Natural killer cell (primary cell): ENCODE measurements around the gene KIDINS220. TPM values are rescaled to one million over a fixed set of nuclear protein-coding genes. Genes with fewer than 3 reads are reported as not detected.

Experiments
- ATAC-seq, 3 donors: fragments of 150-1000 bp in 2 of 3; fragments of 200-7000 bp in 1 of 3; cut with Tn5 transposase; 1 replicate in 1 of 3; 2 replicates in 2 of 3; pipeline ENCODE4 v1.10.0; 2021; ENCODE audit warnings: mild to moderate bottlenecking in 2 of 3, moderate library complexity in 2 of 3
- DNase-seq, 2 donors: peaks; one replicate each; pipeline versions ENCODE4 v3.0.0 to v3.0.0-alpha.2; 2013 to 2021; ENCODE audit warnings: mixed read lengths in 1 of 2
- H3K27ac ChIP-seq: one replicate; pipeline ENCODE4 v1.5.1; 2013; ENCODE audit warnings: mild to moderate bottlenecking, low read length
- H3K27me3 ChIP-seq: one replicate; pipeline ENCODE4 v1.6.1; 2013; ENCODE audit warnings: low read length; ENCODE audit not compliant: control insufficient read depth, insufficient read depth
- H3K36me3 ChIP-seq: one replicate; pipeline ENCODE4 v1.6.1; 2013; ENCODE audit warnings: low read length; ENCODE audit not compliant: control insufficient read depth, insufficient read depth
- H3K4me1 ChIP-seq: one replicate; pipeline ENCODE4 v1.6.1; 2013; ENCODE audit warnings: low read length; ENCODE audit not compliant: control insufficient read depth, insufficient read depth
- H3K4me3 ChIP-seq: one replicate; pipeline ENCODE4 v1.5.1; 2013; ENCODE audit warnings: low read length
- H3K9me3 ChIP-seq: one replicate; pipeline ENCODE4 v1.6.1; 2013; ENCODE audit warnings: low read length; ENCODE audit not compliant: control insufficient read depth, insufficient read depth
- H3K27ac Mint-ChIP-seq, 2 donors: one replicate each; pipeline ENCODE4 v1.8.0; 2022; ENCODE audit warnings: mild to moderate bottlenecking in 2 of 2, mixed read lengths in 2 of 2, moderate library complexity in 1 of 2
- H3K27me3 Mint-ChIP-seq, 2 donors: one replicate each; pipeline ENCODE4 v1.8.0; 2022; ENCODE audit warnings: low read depth in 2 of 2, mixed read lengths in 2 of 2
- H3K36me3 Mint-ChIP-seq: one replicate; pipeline ENCODE4 v1.8.0; 2022; ENCODE audit warnings: mixed read lengths
- H3K4me1 Mint-ChIP-seq, 2 donors: one replicate each; pipeline ENCODE4 v1.8.0; 2022; ENCODE audit warnings: mixed read lengths in 2 of 2
- H3K4me3 Mint-ChIP-seq: one replicate; pipeline ENCODE4 v1.8.0; 2022; ENCODE audit warnings: mild to moderate bottlenecking, moderate library complexity, mixed read lengths
- H3K9me3 Mint-ChIP-seq, 2 donors: one replicate each; pipeline ENCODE4 v1.8.0; 2022; ENCODE audit warnings: mixed read lengths in 2 of 2
- WGBS: methylation state at CpG from one replicate; pipeline ENCODE4 v1.1.7; 2013; ENCODE audit warnings: missing lambda C conversion rate; ENCODE audit not compliant: insufficient coverage; 5-methylcytosine and 5-hydroxymethylcytosine counted together
- intact Hi-C: fragments of 100-400 bp; cut with micrococcal nuclease; formaldehyde crosslinking; loops from one replicate; pipeline ENCODE4 v1.14.2; 2022
- total RNA-seq, 4 donors: library from RNA; stranded (reverse); fragments of 120-200 nt in 1 of 4; gene quantifications; one replicate each; pipeline versions ENCODE4 v1.2.3 to v1.2.4, GENCODE V29; 2013 to 2022
- TF ChIP-seq, protein P1 (sequence below): fragments of 200-600 bp; IDR thresholded peaks from one replicate; pipeline ENCODE4 v1.8.0; 2022; ENCODE audit warnings: antibody characterized with exemption

The KIDINS220 gene
- total RNA-seq, 3 donors from 2014 or later (not counting 1 experiment from before 2014, with no cell fraction given) = 54.1 to 84.2 (median 71.5) TPM

DNA sequence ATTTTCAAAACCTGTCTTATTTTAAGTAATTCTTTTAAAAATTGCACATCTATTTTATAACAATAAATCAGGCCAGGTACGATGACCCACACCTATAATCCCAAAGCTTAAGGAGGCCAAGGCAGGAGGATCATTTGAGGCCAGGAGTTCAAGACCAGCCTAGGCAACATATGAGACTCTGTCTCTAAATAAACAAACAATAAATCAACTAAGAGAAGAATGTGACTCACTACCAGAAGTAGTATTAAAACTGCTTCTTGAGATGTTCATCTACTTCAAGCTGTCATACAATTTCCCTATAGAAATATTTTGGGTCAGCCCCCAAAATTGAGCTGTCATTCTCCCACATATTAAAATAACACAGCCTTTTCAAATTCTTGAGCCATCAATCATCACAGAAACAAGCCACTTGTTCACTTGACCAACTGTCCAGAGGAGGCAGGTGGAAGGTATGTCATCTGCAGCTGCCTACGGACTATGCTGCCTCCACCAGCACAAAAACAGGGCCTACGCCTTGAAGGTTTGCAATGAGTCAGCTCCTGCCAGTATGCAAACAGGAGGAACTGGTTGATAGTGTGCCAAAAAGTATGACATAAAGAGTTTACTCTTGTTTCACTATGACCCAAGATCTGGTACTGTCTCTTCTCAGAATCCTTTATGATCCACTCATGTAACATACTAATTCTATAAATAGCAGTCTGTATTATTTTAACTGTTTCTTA lies 33.6 kb downstream of the KIDINS220 start:
- Histone ChIP-seq H3K36me3 (peaks cover 64% of the 10 kb centered on the region), H3K4me1 (no peaks in the 10 kb centered on the region), H3K4me3 (no peak overlapping the region), H3K9me3 (no peaks in the 10 kb centered on the region), H3K27me3 (no peaks in the 10 kb centered on the region), H3K27ac (no peak overlapping the region)
- Mint-ChIP-seq H3K36me3 (peaks cover 18% of the 10 kb centered on the region), H3K27me3 (no peaks in the 10 kb centered on the region), H3K4me3 (no peak overlapping the region), H3K27ac (no peak overlapping the region), H3K9me3 (no peaks in the 10 kb centered on the region), H3K4me1 (no peaks in the 10 kb centered on the region)
- TF ChIP-seq, protein P1, sequence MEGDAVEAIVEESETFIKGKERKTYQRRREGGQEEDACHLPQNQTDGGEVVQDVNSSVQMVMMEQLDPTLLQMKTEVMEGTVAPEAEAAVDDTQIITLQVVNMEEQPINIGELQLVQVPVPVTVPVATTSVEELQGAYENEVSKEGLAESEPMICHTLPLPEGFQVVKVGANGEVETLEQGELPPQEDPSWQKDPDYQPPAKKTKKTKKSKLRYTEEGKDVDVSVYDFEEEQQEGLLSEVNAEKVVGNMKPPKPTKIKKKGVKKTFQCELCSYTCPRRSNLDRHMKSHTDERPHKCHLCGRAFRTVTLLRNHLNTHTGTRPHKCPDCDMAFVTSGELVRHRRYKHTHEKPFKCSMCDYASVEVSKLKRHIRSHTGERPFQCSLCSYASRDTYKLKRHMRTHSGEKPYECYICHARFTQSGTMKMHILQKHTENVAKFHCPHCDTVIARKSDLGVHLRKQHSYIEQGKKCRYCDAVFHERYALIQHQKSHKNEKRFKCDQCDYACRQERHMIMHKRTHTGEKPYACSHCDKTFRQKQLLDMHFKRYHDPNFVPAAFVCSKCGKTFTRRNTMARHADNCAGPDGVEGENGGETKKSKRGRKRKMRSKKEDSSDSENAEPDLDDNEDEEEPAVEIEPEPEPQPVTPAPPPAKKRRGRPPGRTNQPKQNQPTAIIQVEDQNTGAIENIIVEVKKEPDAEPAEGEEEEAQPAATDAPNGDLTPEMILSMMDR = no peak
- ATAC-seq (no peak), DNase-seq (no peak)
- WGBS = 86% methylated on average over 3 of the region's 3 CpGs
- intact Hi-C loops = no loop called here

DNA sequence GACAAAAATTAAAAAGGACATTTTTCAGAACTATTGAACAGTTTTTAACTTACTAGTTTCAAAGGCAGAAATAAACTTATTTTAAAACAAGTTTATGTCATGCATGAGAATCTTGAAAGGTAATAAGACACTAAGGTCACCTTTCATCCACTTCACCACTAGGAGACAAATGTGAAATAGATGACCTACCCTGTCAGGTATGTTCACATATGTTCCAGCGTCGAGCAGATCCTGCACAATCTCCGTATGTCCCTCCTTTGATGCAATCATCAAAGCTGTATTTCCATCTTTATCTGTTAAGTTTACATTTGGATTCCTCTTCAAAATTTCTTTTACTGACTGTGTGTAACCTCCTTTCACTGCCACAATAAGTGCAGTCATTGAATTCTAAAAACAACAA lies 34.7 kb downstream of the KIDINS220 start:
- peaks cover 63% of the 10 kb centered on the region for H3K36me3 ChIP-seq
- H3K4me1 ChIP-seq = no peaks in the 10 kb centered on the region
- intact Hi-C loops = no loop called here
- H3K27ac ChIP-seq = no peak overlapping the region
- WGBS = 98% methylated on average over 3 of the region's 3 CpGs
- no peak for DNase-seq
- Mint-ChIP-seq H3K4me3 (no peak overlapping the region), H3K36me3 (peaks cover 18% of the 10 kb centered on the region), H3K9me3 (no peaks in the 10 kb centered on the region), H3K4me1 (no peaks in the 10 kb centered on the region), H3K27me3 (no peaks in the 10 kb centered on the region), H3K27ac (no peak overlapping the region)
- no peaks in the 10 kb centered on the region for H3K9me3 ChIP-seq
- no peak overlapping the region for H3K4me3 ChIP-seq
- ATAC-seq = no peak
- no peaks in the 10 kb centered on the region for H3K27me3 ChIP-seq
- TF ChIP-seq, protein P1 = no peak

DNA sequence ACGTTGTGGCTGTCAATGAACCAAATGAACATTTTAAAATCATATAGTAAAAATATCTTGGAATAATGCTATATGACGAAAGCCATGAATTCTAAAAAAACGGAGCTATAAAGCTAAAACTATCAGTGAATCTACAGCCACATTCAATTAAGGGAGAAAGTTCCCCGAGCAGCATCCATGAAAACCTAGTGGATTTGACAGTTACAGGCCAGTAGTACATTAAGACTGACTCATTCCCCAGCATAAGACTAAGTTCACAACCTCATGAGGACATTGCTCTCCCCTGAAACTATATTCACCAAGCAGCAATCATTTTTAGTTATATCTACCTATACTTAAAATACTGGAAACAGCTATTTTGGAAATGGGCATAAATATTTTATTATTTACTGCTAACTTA lies 36.6 kb downstream of the KIDINS220 start:
- DNase-seq (no peak), ATAC-seq (no peak)
- H3K27me3 ChIP-seq = no peaks in the 10 kb centered on the region
- no peaks in the 10 kb centered on the region for H3K4me1 ChIP-seq
- TF ChIP-seq, protein P1 = no peak
- Mint-ChIP-seq H3K27ac (no peak overlapping the region), H3K36me3 (peaks cover 26% of the 10 kb centered on the region), H3K27me3 (no peaks in the 10 kb centered on the region), H3K4me3 (no peak overlapping the region), H3K9me3 (no peaks in the 10 kb centered on the region), H3K4me1 (peaks cover 0 to 10% of the 10 kb centered on the region in 2 donors)
- no peak overlapping the region for H3K27ac ChIP-seq
- H3K4me3 ChIP-seq = no peak overlapping the region
- peaks cover 59% of the 10 kb centered on the region for H3K36me3 ChIP-seq
- 92% methylated on average over 3 of the region's 4 CpGs for WGBS
- intact Hi-C loops = no loop called here
- H3K9me3 ChIP-seq = no peaks in the 10 kb centered on the region

DNA sequence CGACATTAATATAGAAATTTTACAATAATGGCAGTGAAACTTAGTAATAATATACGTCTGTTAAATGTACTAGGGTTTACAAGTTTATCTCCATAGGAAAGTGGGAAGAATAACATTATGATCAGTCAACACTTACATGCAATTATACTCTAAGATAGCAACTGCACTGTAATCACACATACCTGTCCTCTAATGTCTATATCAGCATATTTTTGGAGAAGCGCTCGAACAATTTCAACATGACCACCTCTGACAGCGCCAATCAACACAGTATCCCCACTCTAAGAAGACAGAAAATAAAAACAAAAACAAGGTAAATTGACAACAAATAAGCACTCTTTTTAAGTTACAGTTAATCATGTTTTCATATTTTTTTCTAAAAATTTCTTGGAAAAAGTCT lies 37.2 kb downstream of the KIDINS220 start:
- Histone ChIP-seq H3K27me3 (no peaks in the 10 kb centered on the region), H3K36me3 (peaks cover 58% of the 10 kb centered on the region), H3K9me3 (no peaks in the 10 kb centered on the region), H3K27ac (no peak overlapping the region), H3K4me1 (no peaks in the 10 kb centered on the region), H3K4me3 (no peak overlapping the region)
- DNase-seq (no peak), ATAC-seq (no peak)
- no peak overlapping the region for H3K27ac Mint-ChIP-seq
- peaks cover 29% of the 10 kb centered on the region for H3K36me3 Mint-ChIP-seq
- TF ChIP-seq, protein P1 = no peak
- no peaks in the 10 kb centered on the region for H3K27me3 Mint-ChIP-seq
- H3K4me1 Mint-ChIP-seq = peaks cover 0 to 10% of the 10 kb centered on the region in 2 donors
- no peak overlapping the region for H3K4me3 Mint-ChIP-seq
- no peaks in the 10 kb centered on the region for H3K9me3 Mint-ChIP-seq
- 100% methylated on average over 3 of the region's 5 CpGs for WGBS
- intact Hi-C loops = no loop called here
